Measurements from ENCODE around the gene LIMS3.
"Not testable (repeated sequence)": the region's sequence is repeated elsewhere in the genome, so short reads cannot be mapped to it uniquely, and the experiment has no call there.

LIMS3 gene

GRCh38 chr2:109920162-109920561 lies 21.7 kb downstream of the LIMS3 start:
- H3K4me3 ChIP-seq (ENCODE audit: low read depth, low read length); DNase-seq (ENCODE audit: low read depth): not testable (repeated sequence)

GRCh38 chr2:109921543-109922384 lies 23.3 kb downstream of the LIMS3 start:
- H3K4me3 ChIP-seq (ENCODE audit: low read depth, low read length); DNase-seq (ENCODE audit: low read depth): not testable (repeated sequence)

GRCh38 chr2:109924481-109924880 lies 26.0 kb downstream of the LIMS3 start:
- DNase-seq (ENCODE audit: low read depth); H3K4me3 ChIP-seq (ENCODE audit: low read depth, low read length): not testable (repeated sequence)

- not testable (repeated sequence) for DNase-seq (ENCODE audit: low read depth); H3K4me3 ChIP-seq (ENCODE audit: low read depth, low read length)
These were observed 29.3 kb downstream of the LIMS3 start for GRCh38 chr2:109927803-109928202.

- not testable (repeated sequence) for H3K4me3 ChIP-seq (ENCODE audit: low read depth, low read length); DNase-seq (ENCODE audit: low read depth)
These were observed 30.7 kb downstream of the LIMS3 start for GRCh38 chr2:109929222-109929621.

GRCh38 chr2:109936534-109936933 lies 38.0 kb downstream of the LIMS3 start:
- DNase-seq (ENCODE audit: low read depth); H3K4me3 ChIP-seq (ENCODE audit: low read depth, low read length): not testable (repeated sequence)

GRCh38 chr2:109945362-109945761 lies 46.9 kb downstream of the LIMS3 start:
- DNase-seq (ENCODE audit: low read depth); H3K4me3 ChIP-seq (ENCODE audit: low read depth, low read length): not testable (repeated sequence)

GRCh38 chr2:109947262-109947958 lies 48.9 kb downstream of the LIMS3 start:
- not testable (repeated sequence) for DNase-seq (ENCODE audit: low read depth); H3K4me3 ChIP-seq (ENCODE audit: low read depth, low read length)

- H3K4me3 ChIP-seq (ENCODE audit: low read depth, low read length); DNase-seq (ENCODE audit: low read depth): not testable (repeated sequence)
These were observed 49.6 kb downstream of the LIMS3 start for GRCh38 chr2:109947959-109948520.

- not testable (repeated sequence) for DNase-seq (ENCODE audit: low read depth); H3K4me3 ChIP-seq (ENCODE audit: low read depth, low read length)
These were observed 51.8 kb downstream of the LIMS3 start for GRCh38 chr2:109950146-109950843.

- H3K4me3 ChIP-seq (ENCODE audit: low read depth, low read length); DNase-seq (ENCODE audit: low read depth): not testable (repeated sequence)
These were observed 65.5 kb downstream of the LIMS3 start for GRCh38 chr2:109963942-109964341.

- not testable (repeated sequence) for DNase-seq (ENCODE audit: low read depth); H3K4me3 ChIP-seq (ENCODE audit: low read depth, low read length)
These were observed 67.0 kb downstream of the LIMS3 start for GRCh38 chr2:109965482-109965881.

- not testable (repeated sequence) for H3K4me3 ChIP-seq (ENCODE audit: low read depth, low read length); DNase-seq (ENCODE audit: low read depth)
These were observed 67.7 kb downstream of the LIMS3 start for GRCh38 chr2:109966107-109966736.

GRCh38 chr2:109966858-109967257 lies 68.4 kb downstream of the LIMS3 start:
- not testable (repeated sequence) for H3K4me3 ChIP-seq (ENCODE audit: low read depth, low read length); DNase-seq (ENCODE audit: low read depth)

GRCh38 chr2:109969864-109970263 lies 71.4 kb downstream of the LIMS3 start:
- H3K4me3 ChIP-seq (ENCODE audit: low read depth, low read length); DNase-seq (ENCODE audit: low read depth): not testable (repeated sequence)

- not testable (repeated sequence) for H3K4me3 ChIP-seq (ENCODE audit: low read depth, low read length); DNase-seq (ENCODE audit: low read depth)
These were observed 73.2 kb downstream of the LIMS3 start for GRCh38 chr2:109971710-109972109.
